ENCODE results near the gene RBM4B.

Gene RBM4B

GRCh38 chr11:66685276-66686099, 7.8 kb upstream of the RBM4B start:
- no peak overlapping the region for H3K4me3 ChIP-seq (ENCODE audit: low read depth, low read length)
- no peaks in the 10 kb centered on the region for H3K27me3 ChIP-seq (ENCODE audit: control insufficient read depth, insufficient read depth, low read length)
- H3K9me3 ChIP-seq (ENCODE audit: control insufficient read depth, insufficient read depth, low read length) = no peaks in the 10 kb centered on the region
- H3K9ac ChIP-seq (ENCODE audit: low read depth, low read length) = no peak overlapping the region
- no peaks in the 10 kb centered on the region for H3K4me1 ChIP-seq (ENCODE audit: control insufficient read depth, insufficient read depth, low read length)
- peaks cover 61% of the 10 kb centered on the region for H3K36me3 ChIP-seq (ENCODE audit: control insufficient read depth, insufficient read depth, low read length)
- H3K27ac ChIP-seq (ENCODE audit: low read depth, low read length) = no peak overlapping the region

- Histone ChIP-seq H3K4me1 (ENCODE audit: control insufficient read depth, insufficient read depth, low read length) (no peaks in the 10 kb centered on the region), H3K27me3 (ENCODE audit: control insufficient read depth, insufficient read depth, low read length) (no peaks in the 10 kb centered on the region), H3K27ac (ENCODE audit: low read depth, low read length) (no peak overlapping the region), H3K9me3 (ENCODE audit: control insufficient read depth, insufficient read depth, low read length) (no peaks in the 10 kb centered on the region), H3K9ac (ENCODE audit: low read depth, low read length) (no peak overlapping the region), H3K36me3 (ENCODE audit: control insufficient read depth, insufficient read depth, low read length) (peaks cover 52% of the 10 kb centered on the region), H3K4me3 (ENCODE audit: low read depth, low read length) (no peak overlapping the region)
These were observed 6.9 kb upstream of the RBM4B start for GRCh38 chr11:66684635-66685034.

- Histone ChIP-seq H3K36me3 (ENCODE audit: control insufficient read depth, insufficient read depth, low read length) (peaks cover 46% of the 10 kb centered on the region), H3K9me3 (ENCODE audit: control insufficient read depth, insufficient read depth, low read length) (no peaks in the 10 kb centered on the region), H3K4me1 (ENCODE audit: control insufficient read depth, insufficient read depth, low read length) (no peaks in the 10 kb centered on the region), H3K27ac (ENCODE audit: low read depth, low read length) (no peak overlapping the region), H3K4me3 (ENCODE audit: low read depth, low read length) (no peak overlapping the region), H3K27me3 (ENCODE audit: control insufficient read depth, insufficient read depth, low read length) (no peaks in the 10 kb centered on the region), H3K9ac (ENCODE audit: low read depth, low read length) (no peak overlapping the region)
These were observed 6.2 kb upstream of the RBM4B start for GRCh38 chr11:66683877-66684276.

GRCh38 chr11:66680966-66681645, 3.4 kb upstream of the RBM4B start:
- H3K4me1 ChIP-seq (ENCODE audit: control insufficient read depth, insufficient read depth, low read length) = peaks cover 16% of the 10 kb centered on the region
- H3K27me3 ChIP-seq (ENCODE audit: control insufficient read depth, insufficient read depth, low read length) = no peaks in the 10 kb centered on the region
- H3K27ac ChIP-seq (ENCODE audit: low read depth, low read length) = no peak overlapping the region
- H3K9ac ChIP-seq (ENCODE audit: low read depth, low read length) = no peak overlapping the region
- H3K4me3 ChIP-seq (ENCODE audit: low read depth, low read length) = no peak overlapping the region
- no peaks in the 10 kb centered on the region for H3K9me3 ChIP-seq (ENCODE audit: control insufficient read depth, insufficient read depth, low read length)
- H3K36me3 ChIP-seq (ENCODE audit: control insufficient read depth, insufficient read depth, low read length) = peaks cover 25% of the 10 kb centered on the region

- H3K9me3 ChIP-seq (ENCODE audit: control insufficient read depth, insufficient read depth, low read length) = no peaks in the 10 kb centered on the region
- peaks cover 25% of the 10 kb centered on the region for H3K4me1 ChIP-seq (ENCODE audit: control insufficient read depth, insufficient read depth, low read length)
- peak overlapping the region; percentile 76 for H3K9ac ChIP-seq (ENCODE audit: low read depth, low read length)
- H3K36me3 ChIP-seq (ENCODE audit: control insufficient read depth, insufficient read depth, low read length) = peaks cover 20% of the 10 kb centered on the region
- peak overlapping the region; percentile 98 for H3K27ac ChIP-seq (ENCODE audit: low read depth, low read length)
- H3K27me3 ChIP-seq (ENCODE audit: control insufficient read depth, insufficient read depth, low read length) = no peaks in the 10 kb centered on the region
- peak overlapping the region; percentile 97 for H3K4me3 ChIP-seq (ENCODE audit: low read depth, low read length)
These were observed 622 bp downstream of the RBM4B start for GRCh38 chr11:66676931-66677598.

- no peak overlapping the region for H3K9ac ChIP-seq (ENCODE audit: low read depth, low read length)
- no peaks in the 10 kb centered on the region for H3K9me3 ChIP-seq (ENCODE audit: control insufficient read depth, insufficient read depth, low read length)
- no peak overlapping the region for H3K27ac ChIP-seq (ENCODE audit: low read depth, low read length)
- peaks cover 20% of the 10 kb centered on the region for H3K36me3 ChIP-seq (ENCODE audit: control insufficient read depth, insufficient read depth, low read length)
- peak overlapping the region; percentile 97 for H3K4me3 ChIP-seq (ENCODE audit: low read depth, low read length)
- H3K4me1 ChIP-seq (ENCODE audit: control insufficient read depth, insufficient read depth, low read length) = peaks cover 25% of the 10 kb centered on the region
- no peaks in the 10 kb centered on the region for H3K27me3 ChIP-seq (ENCODE audit: control insufficient read depth, insufficient read depth, low read length)
These were observed 1.3 kb downstream of the RBM4B start for GRCh38 chr11:66676282-66676919.

- Histone ChIP-seq H3K4me1 (ENCODE audit: control insufficient read depth, insufficient read depth, low read length) (peaks cover 25% of the 10 kb centered on the region), H3K9me3 (ENCODE audit: control insufficient read depth, insufficient read depth, low read length) (no peaks in the 10 kb centered on the region), H3K27me3 (ENCODE audit: control insufficient read depth, insufficient read depth, low read length) (no peaks in the 10 kb centered on the region), H3K9ac (ENCODE audit: low read depth, low read length) (no peak overlapping the region), H3K4me3 (ENCODE audit: low read depth, low read length) (peak overlapping the region; percentile 97; the same call in 1 of the 2 replicates), H3K36me3 (ENCODE audit: control insufficient read depth, insufficient read depth, low read length) (peaks cover 32% of the 10 kb centered on the region), H3K27ac (ENCODE audit: low read depth, low read length) (no peak overlapping the region)
These were observed 2.6 kb downstream of the RBM4B start for GRCh38 chr11:66674964-66675602.

GRCh38 chr11:66670816-66671215, 6.9 kb downstream of the RBM4B start:
- Histone ChIP-seq H3K9ac (ENCODE audit: low read depth, low read length) (no peak overlapping the region), H3K4me1 (ENCODE audit: control insufficient read depth, insufficient read depth, low read length) (peaks cover 7% of the 10 kb centered on the region; the same call in 1 of the 2 replicates), H3K27me3 (ENCODE audit: control insufficient read depth, insufficient read depth, low read length) (no peaks in the 10 kb centered on the region), H3K4me3 (ENCODE audit: low read depth, low read length) (no peak overlapping the region), H3K36me3 (ENCODE audit: control insufficient read depth, insufficient read depth, low read length) (peaks cover 57% of the 10 kb centered on the region), H3K27ac (ENCODE audit: low read depth, low read length) (no peak overlapping the region), H3K9me3 (ENCODE audit: control insufficient read depth, insufficient read depth, low read length) (no peaks in the 10 kb centered on the region)

GRCh38 chr11:66665369-66665768, 12.3 kb downstream of the RBM4B start:
- no peak overlapping the region for H3K27ac ChIP-seq (ENCODE audit: low read depth, low read length)
- no peak overlapping the region for H3K9ac ChIP-seq (ENCODE audit: low read depth, low read length)
- H3K4me3 ChIP-seq (ENCODE audit: low read depth, low read length) = no peak overlapping the region
- H3K36me3 ChIP-seq (ENCODE audit: control insufficient read depth, insufficient read depth, low read length) = peaks cover 67% of the 10 kb centered on the region
- H3K27me3 ChIP-seq (ENCODE audit: control insufficient read depth, insufficient read depth, low read length) = no peaks in the 10 kb centered on the region
- no peaks in the 10 kb centered on the region for H3K4me1 ChIP-seq (ENCODE audit: control insufficient read depth, insufficient read depth, low read length)
- H3K9me3 ChIP-seq (ENCODE audit: control insufficient read depth, insufficient read depth, low read length) = no peaks in the 10 kb centered on the region

GRCh38 chr11:66663741-66664296, 13.9 kb downstream of the RBM4B start:
- no peaks in the 10 kb centered on the region for H3K9me3 ChIP-seq (ENCODE audit: control insufficient read depth, insufficient read depth, low read length)
- H3K4me3 ChIP-seq (ENCODE audit: low read depth, low read length) = no peak overlapping the region
- no peak overlapping the region for H3K9ac ChIP-seq (ENCODE audit: low read depth, low read length)
- H3K27me3 ChIP-seq (ENCODE audit: control insufficient read depth, insufficient read depth, low read length) = no peaks in the 10 kb centered on the region
- H3K4me1 ChIP-seq (ENCODE audit: control insufficient read depth, insufficient read depth, low read length) = no peaks in the 10 kb centered on the region
- peaks cover 72% of the 10 kb centered on the region for H3K36me3 ChIP-seq (ENCODE audit: control insufficient read depth, insufficient read depth, low read length)
- H3K27ac ChIP-seq (ENCODE audit: low read depth, low read length) = no peak overlapping the region

Data from HUES48 (cell line).